HG02981 (cell line): ENCODE results near the gene SLC2A6.

Experiments used
- ATAC-seq: cut with Tn5 transposase; IDR thresholded peaks from one replicate; pipeline ENCODE4 v1.9.1; 2021; ENCODE audit warnings: mild to moderate bottlenecking, moderate library complexity; ENCODE audit not compliant: unreplicated experiment

SLC2A6 gene

DNA sequence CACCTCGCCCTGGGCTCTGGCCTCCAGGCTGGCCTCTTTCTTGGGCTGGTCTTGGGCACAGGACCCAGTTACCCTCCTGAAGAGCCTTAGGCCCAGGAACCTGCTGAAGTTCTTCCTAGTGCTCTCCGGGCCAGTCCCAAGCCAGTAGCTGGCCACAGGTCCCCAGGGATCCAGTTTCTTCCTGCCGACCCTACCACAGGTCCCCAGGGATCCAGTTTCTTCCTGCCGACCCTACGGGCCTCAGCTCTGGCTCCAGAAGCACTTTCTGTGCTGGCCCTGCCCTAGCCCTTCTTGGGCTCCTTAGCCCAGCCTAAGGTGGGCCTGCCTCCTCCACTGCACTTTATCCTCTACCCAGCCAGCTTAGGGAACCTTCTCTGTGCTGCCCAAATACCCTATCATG lies 37.3 kb downstream of the SLC2A6 start:
- ATAC-seq: no peak

- ATAC-seq: no peak
Observed at GRCh38 chr9:133440874-133441273, 38.0 kb downstream of the SLC2A6 start.

GRCh38 chr9:133439337-133439736 lies 39.6 kb downstream of the SLC2A6 start:
- no peak for ATAC-seq

- ATAC-seq: no peak
Observed at GRCh38 chr9:133437753-133438531, 41.0 kb downstream of the SLC2A6 start.

- ATAC-seq: no peak
Observed at GRCh38 chr9:133436681-133437080, 42.2 kb downstream of the SLC2A6 start.

GRCh38 chr9:133433351-133433843 lies 45.5 kb downstream of the SLC2A6 start:
- no peak for ATAC-seq

DNA sequence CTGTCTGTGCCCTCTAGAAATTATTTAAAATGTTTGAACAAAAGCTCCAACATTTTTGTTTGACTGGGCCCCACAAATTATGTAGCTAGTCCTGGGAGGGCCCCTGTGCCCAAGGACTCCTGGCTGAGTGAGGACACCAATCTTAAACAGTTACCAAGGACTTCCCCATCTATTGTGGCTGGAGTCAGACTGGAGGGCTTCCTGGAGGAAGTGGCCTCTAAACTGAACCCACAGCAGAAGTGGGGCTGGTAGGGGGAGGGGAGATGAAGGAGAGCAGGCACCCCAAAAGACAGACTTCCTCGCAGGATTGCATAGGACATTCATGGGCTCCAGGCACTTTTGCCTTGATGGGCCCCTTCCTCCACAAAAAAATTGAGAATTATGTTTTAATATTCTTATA lies 48.7 kb downstream of the SLC2A6 start:
- no peak for ATAC-seq

DNA sequence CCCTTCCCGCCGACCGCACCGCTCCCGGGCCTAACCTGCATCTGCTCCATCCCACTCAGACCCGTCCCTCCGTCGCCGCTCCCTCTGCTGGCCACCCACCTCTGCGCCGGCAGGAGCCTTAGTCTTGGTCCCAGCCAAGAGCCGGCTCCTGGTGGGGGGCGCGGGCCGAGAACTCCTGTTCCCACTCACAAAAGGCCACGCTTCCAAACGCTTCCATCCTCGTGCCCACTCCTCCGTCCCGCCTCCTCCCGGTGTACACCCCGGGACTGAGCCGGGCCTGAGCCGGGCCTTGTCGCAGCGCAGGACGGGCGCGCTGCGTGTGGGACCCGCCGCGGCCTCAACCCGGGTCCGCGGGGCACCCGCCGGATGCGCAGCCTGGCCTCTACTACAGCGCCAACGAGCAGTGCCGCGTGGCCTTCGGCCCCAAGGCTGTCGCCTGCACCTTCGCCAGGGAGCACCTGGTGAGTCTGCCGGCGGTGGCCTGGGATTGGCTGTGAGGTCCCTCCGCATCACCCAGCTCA lies 49.2 kb downstream of the SLC2A6 start:
- ATAC-seq: no peak

DNA sequence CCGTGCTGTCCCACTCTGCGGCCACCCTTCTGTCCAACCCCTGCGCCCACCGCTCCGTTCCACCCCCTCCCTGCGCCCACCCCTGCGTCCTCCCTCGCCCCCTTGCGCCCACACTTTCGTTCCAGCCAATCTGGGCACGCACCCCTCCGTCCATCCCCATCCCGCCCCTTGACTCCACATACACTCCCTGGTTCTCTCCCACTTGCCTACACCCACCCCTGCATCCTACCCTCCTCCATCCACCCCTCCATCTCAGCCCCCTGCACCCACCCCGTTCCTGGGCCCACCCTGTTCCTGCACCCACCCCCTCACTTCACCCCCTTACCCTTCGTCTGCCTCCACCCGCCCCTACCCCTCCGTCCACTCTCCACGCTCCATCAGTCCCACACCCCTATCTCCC lies 49.7 kb downstream of the SLC2A6 start:
- ATAC-seq: no peak

- ATAC-seq: no peak
Observed at GRCh38 chr9:133428617-133429101, 50.2 kb downstream of the SLC2A6 start.

DNA sequence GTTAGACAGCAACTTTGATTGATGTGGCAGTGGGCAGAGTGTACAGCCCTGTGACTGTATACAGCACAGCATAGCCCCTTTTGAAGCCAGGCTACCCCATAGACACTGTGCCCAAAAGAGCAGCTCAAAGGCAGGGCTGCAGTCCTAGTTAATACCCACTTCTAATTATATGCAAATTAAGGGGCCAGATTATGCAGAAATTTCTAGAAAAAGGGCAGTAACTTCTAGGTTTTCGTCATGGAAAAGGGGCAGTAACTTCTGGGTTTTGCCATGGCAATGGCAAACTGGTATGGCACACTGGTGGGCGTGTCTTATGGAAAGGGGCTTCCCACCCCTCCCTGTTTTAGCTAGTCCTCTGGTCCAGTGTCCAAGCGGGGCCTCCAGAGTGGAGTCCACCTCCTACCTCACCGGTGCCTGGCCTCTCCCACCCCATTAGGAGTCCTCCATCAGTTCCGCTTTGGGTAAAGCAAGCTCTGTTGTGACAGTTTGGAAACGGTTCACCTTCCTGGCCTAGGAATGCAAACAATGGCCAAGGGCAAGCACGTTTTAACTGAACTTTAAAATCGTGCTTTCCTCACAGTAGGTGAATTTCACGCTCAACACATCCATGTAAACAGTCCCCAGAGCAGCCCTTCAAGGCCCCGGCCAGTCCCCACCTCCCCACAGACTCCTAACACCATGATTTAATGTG lies 51.1 kb downstream of the SLC2A6 start:
- no peak for ATAC-seq

DNA sequence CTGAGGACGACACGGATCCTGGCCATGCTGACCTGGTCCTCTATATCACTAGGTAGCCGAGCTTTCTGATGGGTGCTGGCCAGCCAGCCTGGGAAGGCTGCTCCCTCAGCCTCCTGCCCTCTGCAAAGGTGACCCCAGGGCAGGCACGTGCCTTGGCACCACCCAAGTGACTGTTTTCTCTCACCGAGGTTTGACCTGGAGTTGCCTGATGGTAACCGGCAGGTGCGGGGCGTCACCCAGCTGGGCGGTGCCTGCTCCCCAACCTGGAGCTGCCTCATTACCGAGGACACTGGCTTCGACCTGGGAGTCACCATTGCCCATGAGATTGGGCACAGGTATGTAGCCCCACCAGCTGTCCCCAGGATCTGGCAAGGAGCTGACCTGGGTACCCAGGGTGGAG lies 52.9 kb downstream of the SLC2A6 start:
- no peak for ATAC-seq

- no peak for ATAC-seq
Observed at GRCh38 chr9:133425049-133425632, 53.8 kb downstream of the SLC2A6 start.

DNA sequence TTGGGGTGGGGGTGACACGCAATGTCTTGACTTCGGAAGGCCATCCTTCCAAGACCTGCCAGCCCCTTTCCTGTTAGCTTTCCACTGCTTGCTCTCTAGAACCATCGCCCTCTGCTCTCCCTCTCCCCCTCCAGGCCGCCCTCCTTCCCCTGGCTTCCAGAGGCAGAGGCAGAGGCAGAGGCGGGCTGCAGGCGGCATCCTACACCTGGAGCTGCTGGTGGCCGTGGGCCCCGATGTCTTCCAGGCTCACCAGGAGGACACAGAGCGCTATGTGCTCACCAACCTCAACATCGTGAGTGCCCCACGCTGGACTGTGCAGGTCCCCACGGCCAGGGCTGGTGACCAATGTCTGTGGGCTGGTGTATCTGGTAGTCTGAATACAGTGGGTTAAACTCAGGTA lies 54.7 kb downstream of the SLC2A6 start:
- no peak for ATAC-seq

DNA sequence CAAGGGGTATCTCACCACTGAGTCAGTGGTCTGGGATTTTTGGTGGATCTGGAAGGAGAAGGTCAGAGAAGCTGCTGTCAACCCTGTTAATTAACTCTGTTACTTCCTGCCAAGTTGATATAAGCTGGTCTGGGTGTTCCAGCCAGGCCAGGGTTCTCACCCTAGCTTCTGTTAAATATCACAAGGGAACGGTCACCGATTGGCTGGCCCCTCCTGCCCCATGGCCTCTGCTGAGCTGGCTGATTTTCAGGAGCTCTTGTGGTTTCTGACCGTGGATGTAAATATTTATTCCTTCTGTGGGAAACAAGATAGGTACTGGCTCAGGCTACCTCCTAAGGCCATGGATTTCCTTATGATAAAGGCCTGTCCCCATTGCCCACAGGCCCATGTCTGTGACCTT lies 55.7 kb downstream of the SLC2A6 start:
- ATAC-seq: no peak

- ATAC-seq: no peak
Observed at GRCh38 chr9:133421615-133422542, 57.0 kb downstream of the SLC2A6 start, which contains the start of gene ADAMTS13. Gene ADAMTS13 (plus strand): TSS chr9:133422367. CDS start chr9:133422444, 77 bp downstream.
